Thyroid gland (tissue), 4 donors: ENCODE measurements around the gene UGT2A2.

Experiments used
- CTCF ChIP-seq, 6 experiments: fragments of 200-600 bp in 3 of 6; fragments of 450-650 bp in 3 of 6; sonication (generic) in 3 of 6; IDR thresholded peaks; one replicate each; pipeline ENCODE4 v1.5.1; 2016 to 2019; ENCODE audit warnings: antibody characterized with exemption in 6 of 6, mild to moderate bottlenecking in 2 of 6, inconsistent platforms in 1 of 6, moderate library complexity in 1 of 6
- POLR2A ChIP-seq, 2 donors: fragments of 450-650 bp; IDR thresholded peaks; one replicate each; pipeline ENCODE4 v1.6.1; 2017; ENCODE audit warnings: antibody characterized with exemption in 2 of 2, mild to moderate bottlenecking in 2 of 2, moderate library complexity in 1 of 2

GRCh38 chr4:69563424-69563823, 76.0 kb downstream of the UGT2A2 start:
- TF ChIP-seq POLR2A (IDR thresholded peaks at IDR 0.05) (no peak), CTCF (IDR thresholded peaks at IDR 0.05) (no peak)
